ENCODE results near the gene KIF13A. TPM values are rescaled to one million over a fixed set of nuclear protein-coding genes. Genes with fewer than 3 reads are reported as not detected.

Gene KIF13A
- total RNA-seq: 10 to 100 TPM; 14.9 to 66.9 (median 37.3) TPM

- Histone ChIP-seq H3K27me3 (no peaks in the 10 kb centered on the region), H3K9me3 (no peaks in the 10 kb centered on the region), H3K36me3 (no peaks in the 10 kb centered on the region), H3K4me3 (peak within 1 kb of the TSS; percentile 59 to 88), H3K27ac (peak within 1 kb of the TSS; percentile 98), H3K4me1 (peaks cover 0 to 5% of the 10 kb centered on the region in 2 donors)
- intact Hi-C loops (cut with DNase I; ENCODE audit: low total_unique reads): no loop called here
- TF ChIP-seq CTCF (IDR thresholded peaks at IDR 0.05) (no peak), POLR2A (IDR thresholded peaks at IDR 0.05) (no peak)
- DNase-seq: no peak
These were observed at the start of gene KIF13A for GRCh38 chr6:17987447-17987696. KIF13A (minus strand) TSS chr6:17987635; CDS start chr6:17987463, 172 bp downstream.

- intact Hi-C loops (cut with DNase I; ENCODE audit: low total_unique reads): no loop called here
These were observed 49.3 kb upstream of the KIF13A start for GRCh38 chr6:18036781-18037180.

GRCh38 chr6:18035330-18035854 is 48.0 kb upstream of the KIF13A start:
- H3K9me3 ChIP-seq: no peaks in the 10 kb centered on the region
- H3K27ac ChIP-seq: no peak overlapping the region
- no peaks in the 10 kb centered on the region for H3K36me3 ChIP-seq
- no peaks in the 10 kb centered on the region for H3K4me1 ChIP-seq
- H3K4me3 ChIP-seq: no peak overlapping the region
- intact Hi-C loops (cut with DNase I; ENCODE audit: low total_unique reads): no loop called here
- no peaks in the 10 kb centered on the region for H3K27me3 ChIP-seq
- DNase-seq: no peak
- TF ChIP-seq POLR2A (IDR thresholded peaks at IDR 0.05): no peak
- no peak for TF ChIP-seq CTCF (IDR thresholded peaks at IDR 0.05)

More at GRCh38 chr6:18036781-18037180, 49.3 kb upstream of the KIF13A start:
- Histone ChIP-seq H3K27me3 (no peaks in the 10 kb centered on the region), H3K9me3 (no peaks in the 10 kb centered on the region), H3K4me3 (no peak overlapping the region), H3K27ac (no peak overlapping the region), H3K4me1 (no peaks in the 10 kb centered on the region), H3K36me3 (no peaks in the 10 kb centered on the region)
- no peak for TF ChIP-seq CTCF (IDR thresholded peaks at IDR 0.05)
- no peak for DNase-seq

- Histone ChIP-seq H3K9me3 (no peaks in the 10 kb centered on the region), H3K4me3 (no peak overlapping the region), H3K27ac (no peak overlapping the region), H3K36me3 (no peaks in the 10 kb centered on the region), H3K4me1 (no peaks in the 10 kb centered on the region), H3K27me3 (no peaks in the 10 kb centered on the region)
- TF ChIP-seq POLR2A (IDR thresholded peaks at IDR 0.05) (no peak), CTCF (IDR thresholded peaks at IDR 0.05) (no peak)
- intact Hi-C loops (cut with DNase I; ENCODE audit: low total_unique reads): no loop called here
- no peak for DNase-seq
These were observed 47.4 kb upstream of the KIF13A start for GRCh38 chr6:18034798-18035202.

- Histone ChIP-seq H3K4me1 (no peaks in the 10 kb centered on the region), H3K4me3 (no peak overlapping the region), H3K9me3 (no peaks in the 10 kb centered on the region), H3K27ac (no peak overlapping the region), H3K27me3 (no peaks in the 10 kb centered on the region), H3K36me3 (no peaks in the 10 kb centered on the region)
- intact Hi-C loops (cut with DNase I; ENCODE audit: low total_unique reads): no loop called here
- no peak for DNase-seq
- TF ChIP-seq POLR2A (IDR thresholded peaks at IDR 0.05) (no peak), CTCF (IDR thresholded peaks at IDR 0.05) (no peak)
These were observed 44.3 kb upstream of the KIF13A start for GRCh38 chr6:18031680-18032256.
